IMR-90 (cell line): ENCODE data around the gene RRP1B. TPM values are rescaled to one million over a fixed set of nuclear protein-coding genes. Genes with fewer than 3 reads are reported as not detected.

ENCODE experiments used
- ATAC-seq: fragments of 200-7000 bp; cut with Tn5 transposase; 2 replicates; pipeline ENCODE4 v1.9.1; 2020; ENCODE audit warnings: low read depth, mild to moderate bottlenecking, moderate library complexity
- BruUV-seq: library from RNA; stranded (reverse); fragments of 400-500 nt; replicated peaks from 2 replicates; lab custom pipeline; 2021; lab: Mats Ljungman, UMichigan
- CTCF ChIA-PET: fragments of 300-600 bp; formaldehyde crosslinking; extraction: SDS; loops from one replicate; lab custom pipeline; 2021; ENCODE audit warnings: antibody characterized with exemption; lab: Yijun Ruan, JAX
- POLR2A ChIA-PET: fragments of 300-600 bp; sonication (Branson Sonifier 250); formaldehyde crosslinking; loops from one replicate; lab custom pipeline; 2022; ENCODE audit warnings: antibody characterized with exemption; ENCODE audit not compliant: unreplicated experiment; lab: Charles Lee
- DNase-seq: peaks from one replicate; pipeline ENCODE4 v3.0.0; 2013
- H2AFZ ChIP-seq: replicated peaks from 2 replicates; pipeline ENCODE3; 2013; ENCODE audit warnings: low read length, mild to moderate bottlenecking; ENCODE audit not compliant: poor library complexity
- H2AK5ac ChIP-seq: 2 replicates; pipeline ENCODE4 v1.6.1; 2013; ENCODE audit warnings: low read depth, low read length, inconsistent platforms
- H2AK9ac ChIP-seq: replicated peaks from 2 replicates; pipeline ENCODE3; 2013; ENCODE audit warnings: mild to moderate bottlenecking, low read depth, low read length, moderate library complexity; ENCODE audit not compliant: poor library complexity
- H2BK120ac ChIP-seq: 2 replicates; pipeline ENCODE4 v1.6.1; 2013; ENCODE audit warnings: low read depth, low read length, inconsistent platforms
- H2BK15ac ChIP-seq: 3 replicates; pipeline ENCODE4 v1.6.1; 2013; ENCODE audit warnings: low read depth, low read length, inconsistent platforms
- H2BK20ac ChIP-seq: 2 replicates; pipeline ENCODE4 v1.6.1; 2013; ENCODE audit warnings: low read depth, mild to moderate bottlenecking, inconsistent platforms, low read length, moderate library complexity
- H2BK5ac ChIP-seq: 2 replicates; pipeline ENCODE4 v1.6.1; 2013; ENCODE audit warnings: mild to moderate bottlenecking, low read depth, low read length, inconsistent platforms; ENCODE audit not compliant: poor library complexity, severe bottlenecking
- H3K14ac ChIP-seq: replicated peaks from 2 replicates; pipeline ENCODE4 v1.6.1; 2013; ENCODE audit warnings: low read depth, low read length, inconsistent platforms
- H3K18ac ChIP-seq: 2 replicates; pipeline ENCODE4 v1.6.1; 2013; ENCODE audit warnings: low read depth, low read length, control low read depth
- H3K23ac ChIP-seq: 2 replicates; pipeline ENCODE4 v1.6.1; 2013; ENCODE audit warnings: low read depth, low read length, inconsistent platforms
- H3K27ac ChIP-seq: 2 replicates; pipeline ENCODE4 v1.5.1; 2013; ENCODE audit warnings: mild to moderate bottlenecking, control low read depth, low read length; ENCODE audit not compliant: insufficient read depth
- H3K27me3 ChIP-seq: 2 replicates; pipeline ENCODE4 v1.6.1; 2013; ENCODE audit warnings: low read length; ENCODE audit not compliant: control insufficient read depth, insufficient read depth
- H3K36me3 ChIP-seq: 2 replicates; pipeline ENCODE4 v1.6.1; 2013; ENCODE audit warnings: low read length, mixed read lengths; ENCODE audit not compliant: control insufficient read depth, insufficient read depth
- H3K4ac ChIP-seq: 2 replicates; pipeline ENCODE4 v1.6.1; 2013; ENCODE audit warnings: low read depth, low read length, inconsistent platforms
- H3K4me1 ChIP-seq: 2 replicates; pipeline ENCODE4 v1.6.1; 2013; ENCODE audit warnings: low read length, mixed read lengths; ENCODE audit not compliant: control insufficient read depth, insufficient read depth
- H3K4me2 ChIP-seq: 2 replicates; pipeline ENCODE4 v1.6.1; 2013; ENCODE audit warnings: low read depth, mild to moderate bottlenecking, control low read depth, low read length, moderate library complexity
- H3K4me3 ChIP-seq: 2 replicates; pipeline ENCODE4 v1.5.1; 2013; ENCODE audit warnings: low read depth, mild to moderate bottlenecking, control low read depth, low read length, moderate library complexity; ENCODE audit not compliant: insufficient read depth
- H3K56ac ChIP-seq: 2 replicates; pipeline ENCODE4 v1.6.1; 2013; ENCODE audit warnings: low read length, inconsistent platforms; ENCODE audit not compliant: insufficient read depth; ENCODE audit errors: extremely low read depth
- H3K79me1 ChIP-seq, 2 experiments: 2 replicates each; pipeline ENCODE4 v1.6.1; 2013; ENCODE audit warnings: low read length in 2 of 2, inconsistent platforms in 1 of 2, low read depth in 1 of 2
- H3K9ac ChIP-seq: 2 replicates; pipeline ENCODE4 v1.6.1; 2013; ENCODE audit warnings: low read depth, low read length, control low read depth
- H3K9me1 ChIP-seq: 2 replicates; pipeline ENCODE4 v1.6.1; 2013; ENCODE audit warnings: low read length, inconsistent platforms; ENCODE audit not compliant: insufficient read depth
- H3K9me3 ChIP-seq: 2 replicates; pipeline ENCODE4 v1.6.1; 2013; ENCODE audit warnings: low read length; ENCODE audit not compliant: control insufficient read depth, insufficient read depth
- H4K20me1 ChIP-seq: 2 replicates; pipeline ENCODE4 v1.6.1; 2013; ENCODE audit warnings: low read length, inconsistent platforms; ENCODE audit not compliant: insufficient read depth
- H4K5ac ChIP-seq: 2 replicates; pipeline ENCODE4 v1.6.1; 2013; ENCODE audit warnings: mild to moderate bottlenecking, low read depth, low read length, control low read depth
- H4K8ac ChIP-seq, 2 experiments: 2 replicates each; pipeline ENCODE4 v1.6.1; 2013; ENCODE audit warnings: low read depth in 2 of 2, low read length in 2 of 2, control low read depth in 1 of 2, inconsistent platforms in 1 of 2
- H4K91ac ChIP-seq: 2 replicates; pipeline ENCODE4 v1.6.1; 2013; ENCODE audit warnings: low read depth, low read length, inconsistent platforms; ENCODE audit not compliant: insufficient read depth
- BHLHE40 ChIP-seq: fragments of 150-350 bp; IDR thresholded peaks from 2 replicates; pipeline ENCODE4 v1.6.1; 2016; ENCODE audit warnings: mild to moderate bottlenecking, low read depth, low read length
- CEBPB ChIP-seq: IDR thresholded peaks from 2 replicates; pipeline ENCODE4 v1.6.1; 2012; ENCODE audit warnings: low read depth, low read length, improper control_type of control experiment
- CHD1 ChIP-seq: IDR thresholded peaks from 2 replicates; pipeline ENCODE4 v1.6.1; 2012; ENCODE audit warnings: low read depth, low read length, improper control_type of control experiment
- MXI1 ChIP-seq: IDR thresholded peaks from 2 replicates; pipeline ENCODE4 v1.6.1; 2012; ENCODE audit warnings: low read depth, mild to moderate bottlenecking, low read length, moderate library complexity, borderline replicate concordance
- WGBS, 2 experiments: methylation state at CpG; one replicate each; pipeline versions ENCODE4 v1.1.5 to v1.1.7; 2013; ENCODE audit warnings: missing lambda C conversion rate in 2 of 2; ENCODE audit not compliant: insufficient read length in 1 of 2; ENCODE audit errors: extremely low coverage in 2 of 2; 5-methylcytosine and 5-hydroxymethylcytosine counted together
- dilution Hi-C: fragments of 300-500 bp; cut with HindIII; formaldehyde crosslinking; loops from one replicate; pipeline ENCODE4 v1.14.3; 2018; ENCODE audit warnings: low sequenced_read_pairs; ENCODE audit not compliant: unreplicated experiment
- in situ Hi-C: fragments of 300-500 bp; cut with MboI; formaldehyde crosslinking; loops from 3 replicates; pipeline ENCODE4 v1.14.3; 2019; ENCODE audit warnings: low sequenced_read_pairs, inconsistent platforms, mixed read lengths
- intact Hi-C: fragments of 100-400 bp; cut with micrococcal nuclease; formaldehyde crosslinking; loops from 2 replicates; pipeline ENCODE4 v1.10.0; 2022
- polyA plus RNA-seq, 3 experiments: library from polyadenylated mRNA; depleted of rRNA; stranded (reverse); fragments of >200 nt; gene quantifications; 2 replicates each; pipeline ENCODE4 v1.2.3, GENCODE V29; 2012; ENCODE audit warnings: low replicate concordance in 1 of 3
- total RNA-seq: library from RNA; depleted of rRNA; stranded (reverse); fragments of >200 nt; gene quantifications from 2 replicates; pipeline ENCODE4 v1.2.3, GENCODE V29; 2012
- TF ChIP-seq, protein P1 (sequence below): fragments of 150-350 bp; IDR thresholded peaks from 2 replicates; pipeline ENCODE4 v1.6.1; 2016; ENCODE audit warnings: low read depth, mild to moderate bottlenecking, low read length, moderate library complexity, borderline replicate concordance

The RRP1B gene
- total and polyA plus RNA-seq, 2 of the 4 experiments (the other 2 are of a cell fraction): 11.1 to 16.1 TPM

DNA sequence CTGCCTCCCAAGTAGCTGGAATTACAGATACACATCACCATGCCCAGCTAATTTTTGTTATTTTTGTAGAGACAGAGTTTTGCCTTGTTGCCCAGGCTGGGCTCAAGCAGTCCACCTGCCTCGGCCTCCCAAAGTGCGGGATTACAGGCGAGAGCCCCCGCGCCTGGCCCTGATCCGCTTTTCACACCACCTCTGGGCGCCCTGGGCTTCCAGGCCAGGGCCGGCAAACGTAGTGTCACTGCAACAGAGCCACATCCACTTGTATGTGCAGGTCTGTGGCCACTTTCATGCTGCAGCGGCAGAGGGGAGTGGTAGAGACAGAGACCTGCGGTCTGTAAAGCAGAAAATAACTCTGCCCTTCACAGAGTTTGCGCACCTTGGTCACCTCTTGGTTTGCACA lies 29.5 kb downstream of the RRP1B start:
- 95% methylated on average over 3 of the region's 12 CpGs; no CpG with 5 or more reads in 1 of the 2 experiments for WGBS, 2 experiments
- no peak overlapping the region for H2BK120ac ChIP-seq
- no peak overlapping the region for H3K14ac ChIP-seq
- no peak overlapping the region for H2BK15ac ChIP-seq
- in situ Hi-C loops (no loop called here), dilution Hi-C loops (no loop called here), intact Hi-C loops (no loop called here)
- no TSS peak for BruUV-seq
- H4K5ac ChIP-seq: no peak overlapping the region
- H4K8ac ChIP-seq: no peak overlapping the region
- H3K9ac ChIP-seq: no peak overlapping the region
- H2AFZ ChIP-seq: no peak overlapping the region
- H3K4me1 ChIP-seq: no peaks in the 10 kb centered on the region
- H3K9me3 ChIP-seq: no peaks in the 10 kb centered on the region
- no peaks in the 10 kb centered on the region for H3K27me3 ChIP-seq
- ChIA-PET CTCF (no interaction called here), POLR2A (no interaction called here)
- H3K9me1 ChIP-seq: no peaks in the 10 kb centered on the region; the same call in 1 of the 2 replicates
- H2BK20ac ChIP-seq: no peak overlapping the region
- H2BK5ac ChIP-seq: no peak overlapping the region
- H3K18ac ChIP-seq: no peak overlapping the region
- no peak overlapping the region for H3K4ac ChIP-seq
- no peak overlapping the region for H3K4me3 ChIP-seq
- no peak overlapping the region for H2AK5ac ChIP-seq
- no peak for ATAC-seq
- H3K79me1 ChIP-seq: 0 out of 4 replicates have a peak, but pooled peaks cover 0 to 3% of the 10 kb centered on the region in 2 experiments
- H3K27ac ChIP-seq: no peak overlapping the region
- no peak overlapping the region for H4K91ac ChIP-seq
- H3K56ac ChIP-seq: no peak overlapping the region
- H4K20me1 ChIP-seq: no peaks in the 10 kb centered on the region
- TF ChIP-seq CHD1: no peak
- TF ChIP-seq CEBPB: no peak
- TF ChIP-seq, protein P1, sequence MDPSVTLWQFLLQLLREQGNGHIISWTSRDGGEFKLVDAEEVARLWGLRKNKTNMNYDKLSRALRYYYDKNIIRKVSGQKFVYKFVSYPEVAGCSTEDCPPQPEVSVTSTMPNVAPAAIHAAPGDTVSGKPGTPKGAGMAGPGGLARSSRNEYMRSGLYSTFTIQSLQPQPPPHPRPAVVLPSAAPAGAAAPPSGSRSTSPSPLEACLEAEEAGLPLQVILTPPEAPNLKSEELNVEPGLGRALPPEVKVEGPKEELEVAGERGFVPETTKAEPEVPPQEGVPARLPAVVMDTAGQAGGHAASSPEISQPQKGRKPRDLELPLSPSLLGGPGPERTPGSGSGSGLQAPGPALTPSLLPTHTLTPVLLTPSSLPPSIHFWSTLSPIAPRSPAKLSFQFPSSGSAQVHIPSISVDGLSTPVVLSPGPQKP: no peak
- TF ChIP-seq MXI1: no peak
- TF ChIP-seq BHLHE40: no peak
- H3K4me2 ChIP-seq: no peak overlapping the region
- no peak for DNase-seq
- peaks cover 76% of the 10 kb centered on the region for H3K36me3 ChIP-seq
- H2AK9ac ChIP-seq: no peak overlapping the region
- H3K23ac ChIP-seq: no peak overlapping the region
